ENCODE measurements around the gene HM13.

HM13 gene

GRCh38 chr20:31605031-31605901 lies 91.0 kb downstream of the HM13 start, which contains the start of gene ID1:
Gene ID1, plus strand, starts transcription at chr20:31605289. Its CDS starts 99 bp downstream, at chr20:31605388.
- Histone ChIP-seq H3K9ac (no peak within 1 kb of the TSS), H2AFZ (peak within 1 kb of the TSS; percentile 68), H3K27me3 (ENCODE audit: control insufficient read depth, insufficient read depth, low read length) (no peaks in the 10 kb centered on the region), H3K79me2 (no peaks in the 10 kb centered on the region), H3K4me3 (ENCODE audit: low read depth, low read length) (peak within 1 kb of the TSS; percentile 68), H3K27ac (peak within 1 kb of the TSS; percentile 80), H3K4me1 (peaks cover 7% of the 10 kb centered on the region), H3K9me3 (ENCODE audit: control insufficient read depth, low read length) (no peaks in the 10 kb centered on the region), H3K4me2 (ENCODE audit: low read length) (peak within 1 kb of the TSS; percentile 77), H3K36me3 (ENCODE audit: control insufficient read depth, insufficient read depth, low read length) (no peaks in the 10 kb centered on the region)
- no peak for TF ChIP-seq CTCF (IDR thresholded peaks at IDR 0.05)

GRCh38 chr20:31605902-31606803 lies 91.9 kb downstream of the HM13 start:
- H3K9me3 ChIP-seq (ENCODE audit: control insufficient read depth, low read length), result no peaks in the 10 kb centered on the region
- no peak for TF ChIP-seq CTCF (IDR thresholded peaks at IDR 0.05)
- H3K4me1 ChIP-seq, result peaks cover 7% of the 10 kb centered on the region

GRCh38 chr20:31606804-31607639 lies 92.8 kb downstream of the HM13 start:
- Histone ChIP-seq H2AFZ (no peak overlapping the region), H3K4me1 (peaks cover 7% of the 10 kb centered on the region), H3K9ac (no peak overlapping the region), H3K4me2 (ENCODE audit: low read length) (no peak overlapping the region), H3K27me3 (ENCODE audit: control insufficient read depth, insufficient read depth, low read length) (no peaks in the 10 kb centered on the region), H3K9me3 (ENCODE audit: control insufficient read depth, low read length) (no peaks in the 10 kb centered on the region), H3K79me2 (no peaks in the 10 kb centered on the region), H3K36me3 (ENCODE audit: control insufficient read depth, insufficient read depth, low read length) (no peaks in the 10 kb centered on the region), H3K4me3 (ENCODE audit: low read depth, low read length) (peak overlapping the region; percentile 68), H3K27ac (peak overlapping the region; percentile 47)
- TF ChIP-seq CTCF (IDR thresholded peaks at IDR 0.05), result no peak

More at GRCh38 chr20:31605902-31606803, 91.9 kb downstream of the HM13 start:
- Histone ChIP-seq H3K9ac (peak overlapping the region; percentile 43), H3K4me3 (ENCODE audit: low read depth, low read length) (peak overlapping the region; percentile 68), H3K79me2 (no peaks in the 10 kb centered on the region), H3K36me3 (ENCODE audit: control insufficient read depth, insufficient read depth, low read length) (no peaks in the 10 kb centered on the region), H3K4me2 (ENCODE audit: low read length) (peak overlapping the region; percentile 77), H3K27me3 (ENCODE audit: control insufficient read depth, insufficient read depth, low read length) (no peaks in the 10 kb centered on the region), H2AFZ (peak overlapping the region; percentile 68), H3K27ac (peak overlapping the region; percentile 47)

- TF ChIP-seq CTCF (IDR thresholded peaks at IDR 0.05), result no peak
- peak overlapping the region; percentile 47 for H3K27ac ChIP-seq
- no peak overlapping the region for H2AFZ ChIP-seq
- H3K4me1 ChIP-seq, result peaks cover 7% of the 10 kb centered on the region
- H3K9ac ChIP-seq, result no peak overlapping the region
- no peaks in the 10 kb centered on the region for H3K27me3 ChIP-seq (ENCODE audit: control insufficient read depth, insufficient read depth, low read length)
- no peak overlapping the region for H3K4me3 ChIP-seq (ENCODE audit: low read depth, low read length)
- no peaks in the 10 kb centered on the region for H3K9me3 ChIP-seq (ENCODE audit: control insufficient read depth, low read length)
- H3K79me2 ChIP-seq, result no peaks in the 10 kb centered on the region
- no peaks in the 10 kb centered on the region for H3K36me3 ChIP-seq (ENCODE audit: control insufficient read depth, insufficient read depth, low read length)
- H3K4me2 ChIP-seq (ENCODE audit: low read length), result no peak overlapping the region
These were observed 93.5 kb downstream of the HM13 start for GRCh38 chr20:31607640-31608250.
